Bronchus fibroblast of lung (primary cell): ENCODE measurements around the gene CDC20B. TPM values are rescaled to one million over a fixed set of nuclear protein-coding genes. Genes with fewer than 3 reads are reported as not detected.

ENCODE experiments used
- total RNA-seq: library from RNA; depleted of rRNA; stranded (reverse); fragments of >200 nt; gene quantifications from 2 replicates; pipeline ENCODE4 v1.2.3, GENCODE V29; 2015

CDC20B gene, protein sequence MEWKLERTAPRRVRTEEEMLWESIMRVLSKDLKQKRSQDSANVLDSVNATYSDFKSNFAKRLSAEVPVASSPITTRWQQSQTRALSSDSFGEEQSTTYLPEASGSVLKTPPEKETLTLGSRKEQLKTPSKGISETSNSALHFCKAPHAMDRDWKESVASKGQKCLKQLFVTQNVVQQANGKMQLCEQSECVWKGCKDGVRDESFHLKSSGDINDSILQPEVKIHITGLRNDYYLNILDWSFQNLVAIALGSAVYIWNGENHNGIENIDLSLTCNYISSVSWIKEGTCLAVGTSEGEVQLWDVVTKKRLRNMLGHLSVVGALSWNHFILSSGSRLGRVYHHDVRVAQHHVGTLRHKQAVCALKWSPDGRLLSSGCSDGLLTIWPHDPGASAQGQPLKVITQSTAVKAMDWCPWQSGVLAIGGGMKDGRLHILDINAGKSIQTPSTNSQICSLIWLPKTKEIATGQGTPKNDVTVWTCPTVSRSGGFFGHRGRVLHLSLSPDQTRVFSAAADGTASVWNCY
- total RNA-seq = not detected in 2 replicates

DNA sequence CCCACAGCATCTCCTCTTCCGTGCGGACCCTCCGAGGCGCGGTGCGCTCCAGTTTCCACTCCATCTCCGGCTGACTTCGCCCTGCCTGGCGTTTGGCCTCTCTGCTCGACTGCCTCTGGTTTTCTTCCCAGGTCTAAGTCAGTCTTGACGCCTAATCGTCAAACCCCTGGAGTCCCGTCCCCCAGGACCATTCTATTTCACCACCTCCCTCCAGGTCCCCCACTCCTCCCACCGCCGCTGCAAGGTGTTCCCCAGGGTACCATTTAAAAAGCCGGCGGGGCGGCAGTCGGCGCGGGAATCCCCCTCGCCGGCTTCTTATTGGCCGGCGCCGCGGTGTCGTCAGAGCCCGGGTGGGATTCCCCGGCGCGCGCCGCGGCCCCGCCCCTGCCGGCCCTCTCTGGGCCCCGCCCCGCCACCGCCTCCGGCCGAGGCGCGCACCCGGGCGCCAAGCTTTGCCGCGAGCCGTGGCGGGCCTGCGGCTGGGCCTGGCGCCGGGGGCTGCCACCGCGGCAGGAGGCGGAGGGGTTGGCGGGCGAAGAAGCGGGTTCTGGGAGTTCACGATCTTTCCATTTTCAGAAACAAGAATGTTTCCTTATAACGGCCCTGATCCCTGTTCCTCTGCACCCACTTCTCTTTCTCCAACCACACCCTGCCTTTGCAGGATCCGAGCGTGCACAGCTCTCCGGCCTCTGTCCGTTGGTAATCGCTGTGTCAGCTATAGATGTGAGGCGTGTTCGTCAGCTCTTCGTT is at the start of gene CDC20B:
CDC20B (minus strand) TSS at position 241 of the 750 bp plus-strand sequence; CDS start at position 64, 177 bp downstream.

DNA sequence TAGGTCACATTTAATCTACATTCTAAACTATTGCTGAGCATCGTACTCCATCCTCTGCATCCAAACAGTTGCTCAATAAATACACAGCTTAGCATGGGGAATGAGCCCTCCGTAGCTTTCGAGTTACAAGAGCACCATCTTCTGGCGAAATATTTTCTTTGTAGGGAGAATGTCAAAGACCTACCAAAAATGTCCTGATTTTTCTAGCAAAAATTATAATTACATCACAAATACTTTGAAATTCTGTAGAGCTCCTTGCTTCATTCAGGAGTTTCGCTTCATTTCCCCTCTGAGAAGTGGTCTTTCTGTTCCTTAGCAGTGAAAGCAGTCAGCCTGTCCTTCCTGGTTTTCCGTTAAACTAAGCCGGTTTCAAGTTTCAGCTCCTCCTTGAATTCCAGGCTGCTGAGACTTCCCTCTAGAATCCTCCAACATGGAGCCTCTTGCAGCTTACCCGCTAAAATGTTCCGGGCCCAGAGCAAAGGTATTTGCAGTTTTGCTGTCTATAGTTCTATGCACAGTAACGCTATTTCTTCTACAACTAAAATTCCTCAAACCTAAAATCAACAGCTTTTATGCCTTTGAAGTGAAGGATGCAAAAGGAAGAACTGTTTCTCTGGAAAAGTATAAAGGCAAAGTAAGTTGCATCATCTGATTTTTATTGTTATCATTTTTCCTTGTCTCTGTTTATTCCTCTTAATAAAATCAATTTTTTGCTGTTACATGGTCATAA is 13.0 kb downstream of the CDC20B start, which contains the start of gene GPX8:
GPX8 (plus strand) TSS at position 409 of the 730 bp plus-strand sequence; CDS start at position 431, 22 bp downstream.

DNA sequence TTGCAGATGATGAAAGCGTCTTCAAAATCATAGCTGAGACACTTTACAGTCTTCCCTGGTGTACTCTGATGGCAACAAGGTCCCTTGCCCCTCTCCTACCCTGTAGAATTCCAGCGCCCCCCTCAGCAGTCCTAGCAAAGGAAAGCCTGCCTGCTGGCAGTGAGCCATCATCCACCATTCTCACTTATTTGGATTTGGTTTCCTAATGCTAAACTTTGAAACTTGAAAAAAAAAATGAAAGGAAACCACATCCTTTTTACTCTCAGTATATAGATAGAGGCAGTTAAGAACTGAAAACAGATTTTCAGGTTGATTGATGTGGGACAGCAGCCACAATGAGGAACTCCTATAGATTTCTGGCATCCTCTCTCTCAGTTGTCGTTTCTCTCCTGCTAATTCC is 70.6 kb downstream of the CDC20B start, which contains the start of gene GZMA:
GZMA (plus strand) TSS at position 299 of the 400 bp plus-strand sequence; CDS start at position 336, 37 bp downstream.

Other genes with a start within 250 kb of the CDC20B start
- 1.0 and 2.5 TPM in 2 replicates for gene ESM1, start 187.6 kb downstream of the CDC20B start, total RNA-seq
- not detected in 2 replicates for gene GZMK, start 148.9 kb downstream of the CDC20B start, total RNA-seq
- not detected in 2 replicates for gene GZMA, start 70.5 kb downstream of the CDC20B start, total RNA-seq
- 137 and 151 TPM in 2 replicates for gene GPX8, start 13.0 kb downstream of the CDC20B start, total RNA-seq
- gene MCIDAS, start 54.1 kb upstream of the CDC20B start, total RNA-seq = not detected in 2 replicates
- 0.15 TPM in 1 of 2 replicates, not detected in the other for gene CCNO, start 60.4 kb upstream of the CDC20B start, total RNA-seq
- gene DHX29, start 134.5 kb upstream of the CDC20B start, total RNA-seq = 20.7 and 25.4 TPM in 2 replicates
- gene MTREX, start 134.8 kb upstream of the CDC20B start, total RNA-seq = 45.0 and 73.5 TPM in 2 replicates